BLaER1 (cell line): ENCODE measurements around the gene PCGF3.
"Not testable (repeated sequence)": the region's sequence is repeated elsewhere in the genome, so short reads cannot be mapped to it uniquely, and the experiment has no call there.

ENCODE experiments used
- H3K27ac ChIP-seq: shearing (Covaris generic); formaldehyde crosslinking; 2 replicates; pipeline ENCODE4 v1.8.1; 2022
- H3K27me3 ChIP-seq: shearing (Covaris generic); formaldehyde crosslinking; 2 replicates; pipeline ENCODE4 v1.8.1; 2022
- H3K36me3 ChIP-seq: shearing (Covaris generic); formaldehyde crosslinking; 2 replicates; pipeline ENCODE4 v1.8.1; 2022
- H3K4me1 ChIP-seq: shearing (Covaris generic); formaldehyde crosslinking; 2 replicates; pipeline ENCODE4 v1.8.1; 2022
- H3K4me2 ChIP-seq: shearing (Covaris generic); formaldehyde crosslinking; 2 replicates; pipeline ENCODE4 v1.8.1; 2022
- H3K4me3 ChIP-seq: shearing (Covaris generic); formaldehyde crosslinking; 2 replicates; pipeline ENCODE4 v1.8.1; 2022
- H3K9ac ChIP-seq: shearing (Covaris generic); formaldehyde crosslinking; 2 replicates; pipeline ENCODE4 v1.8.1; 2022
- H3K9me3 ChIP-seq: shearing (Covaris generic); formaldehyde crosslinking; 2 replicates; pipeline ENCODE4 v1.8.1; 2022
- H4K20me1 ChIP-seq: shearing (Covaris generic); formaldehyde crosslinking; 2 replicates; pipeline ENCODE4 v1.8.1; 2022
- Cebpa-rat ChIP-seq: shearing (Covaris generic); IDR thresholded peaks from 2 replicates; pipeline ENCODE4 v1.8.1; 2022

Gene PCGF3

GRCh38 chr4:703336-704197 lies 2.1 kb upstream of the PCGF3 start:
- Histone ChIP-seq H3K36me3 (peaks cover 7% of the 10 kb centered on the region), H3K27ac (no peak overlapping the region), H3K4me3 (no peak overlapping the region), H3K4me2 (no peak overlapping the region), H3K9ac (no peak overlapping the region), H3K4me1 (peaks cover 45% of the 10 kb centered on the region), H3K9me3 (no peaks in the 10 kb centered on the region), H3K27me3 (no peaks in the 10 kb centered on the region), H4K20me1 (peaks cover 21% of the 10 kb centered on the region)
- no peak for TF ChIP-seq Cebpa-rat

- Histone ChIP-seq H3K27ac (no peak overlapping the region), H3K4me1 (peaks cover 45% of the 10 kb centered on the region), H3K27me3 (no peaks in the 10 kb centered on the region), H3K36me3 (peaks cover 15% of the 10 kb centered on the region), H4K20me1 (peaks cover 28% of the 10 kb centered on the region), H3K9me3 (no peaks in the 10 kb centered on the region), H3K9ac (no peak overlapping the region), H3K4me2 (no peak overlapping the region), H3K4me3 (no peak overlapping the region)
- no peak for TF ChIP-seq Cebpa-rat
Measured at GRCh38 chr4:704198-704891, 1.3 kb upstream of the PCGF3 start.

- Histone ChIP-seq H3K4me3 (peak overlapping the region; percentile 51; the same call in 1 of the 2 replicates), H3K9me3 (peaks cover 1% of the 10 kb centered on the region; the same call in 1 of the 2 replicates), H3K27me3 (no peaks in the 10 kb centered on the region), H3K9ac (no peak overlapping the region), H3K36me3 (peaks cover 21% of the 10 kb centered on the region), H3K27ac (no peak overlapping the region), H3K4me2 (peak overlapping the region; percentile 71), H3K4me1 (peaks cover 41% of the 10 kb centered on the region), H4K20me1 (peaks cover 34% of the 10 kb centered on the region)
- no peak for TF ChIP-seq Cebpa-rat
Measured at GRCh38 chr4:704971-705277, 708 bp upstream of the PCGF3 start.

- Histone ChIP-seq H3K4me1 (peaks cover 34% of the 10 kb centered on the region), H3K4me2 (peak overlapping the region; percentile 91), H3K9me3 (peaks cover 12% of the 10 kb centered on the region), H4K20me1 (peaks cover 47% of the 10 kb centered on the region), H3K27ac (peak overlapping the region; percentile 100), H3K9ac (peak overlapping the region; percentile 100), H3K36me3 (peaks cover 33% of the 10 kb centered on the region), H3K4me3 (peak overlapping the region; percentile 95)
- not testable (repeated sequence) for H3K27me3 ChIP-seq
Measured at GRCh38 chr4:706083-706633, 526 bp downstream of the PCGF3 start.

- H3K27ac ChIP-seq: peak overlapping the region; percentile 100
- peaks cover 34% of the 10 kb centered on the region for H3K36me3 ChIP-seq
- H3K4me3 ChIP-seq: peak overlapping the region; percentile 95
- H3K4me2 ChIP-seq: peak overlapping the region; percentile 91
- H4K20me1 ChIP-seq: peaks cover 55% of the 10 kb centered on the region
- no peaks in the 10 kb centered on the region for H3K27me3 ChIP-seq
- H3K9ac ChIP-seq: peak overlapping the region; percentile 100
- H3K4me1 ChIP-seq: peaks cover 34% of the 10 kb centered on the region
- TF ChIP-seq Cebpa-rat: no peak
- peaks cover 12% of the 10 kb centered on the region for H3K9me3 ChIP-seq
Measured at GRCh38 chr4:706834-707598, 1.4 kb downstream of the PCGF3 start.

GRCh38 chr4:707929-708630 lies 2.4 kb downstream of the PCGF3 start:
- Histone ChIP-seq H4K20me1 (peaks cover 66% of the 10 kb centered on the region), H3K36me3 (peaks cover 39% of the 10 kb centered on the region), H3K27me3 (no peaks in the 10 kb centered on the region), H3K4me2 (peak overlapping the region; percentile 91), H3K27ac (no peak overlapping the region), H3K4me3 (peak overlapping the region; percentile 95), H3K4me1 (peaks cover 41% of the 10 kb centered on the region), H3K9me3 (peaks cover 12% of the 10 kb centered on the region), H3K9ac (peak overlapping the region; percentile 100; the same call in 1 of the 2 replicates)
- TF ChIP-seq Cebpa-rat: no peak

- peaks cover 44% of the 10 kb centered on the region for H3K4me1 ChIP-seq
- no peaks in the 10 kb centered on the region for H3K27me3 ChIP-seq
- H4K20me1 ChIP-seq: peaks cover 71% of the 10 kb centered on the region
- no peak for TF ChIP-seq Cebpa-rat
- peaks cover 12% of the 10 kb centered on the region for H3K9me3 ChIP-seq
- peaks cover 44% of the 10 kb centered on the region for H3K36me3 ChIP-seq
- peak overlapping the region; percentile 95; the same call in 1 of the 2 replicates for H3K4me3 ChIP-seq
- H3K4me2 ChIP-seq: peak overlapping the region; percentile 91
- H3K9ac ChIP-seq: no peak overlapping the region
- H3K27ac ChIP-seq: no peak overlapping the region
Measured at GRCh38 chr4:708631-708933, 3.0 kb downstream of the PCGF3 start.

- Histone ChIP-seq H3K4me2 (peak overlapping the region; percentile 91; the same call in 1 of the 2 replicates), H3K27ac (no peak overlapping the region)
Measured at GRCh38 chr4:709348-709747, 3.7 kb downstream of the PCGF3 start.

GRCh38 chr4:710116-710515 lies 4.5 kb downstream of the PCGF3 start:
- Histone ChIP-seq H3K9me3 (peaks cover 12% of the 10 kb centered on the region), H4K20me1 (peaks cover 86% of the 10 kb centered on the region), H3K4me1 (peaks cover 44% of the 10 kb centered on the region), H3K36me3 (peaks cover 59% of the 10 kb centered on the region), H3K4me2 (peak overlapping the region; percentile 91; the same call in 1 of the 2 replicates), H3K4me3 (no peak overlapping the region), H3K27me3 (no peaks in the 10 kb centered on the region), H3K27ac (no peak overlapping the region), H3K9ac (no peak overlapping the region)
- TF ChIP-seq Cebpa-rat: no peak

More at GRCh38 chr4:709348-709747, 3.7 kb downstream of the PCGF3 start:
- peaks cover 12% of the 10 kb centered on the region for H3K9me3 ChIP-seq
- peaks cover 44% of the 10 kb centered on the region for H3K4me1 ChIP-seq
- peaks cover 79% of the 10 kb centered on the region for H4K20me1 ChIP-seq
- H3K27me3 ChIP-seq: no peaks in the 10 kb centered on the region
- H3K36me3 ChIP-seq: peaks cover 51% of the 10 kb centered on the region
- no peak for TF ChIP-seq Cebpa-rat
- no peak overlapping the region for H3K4me3 ChIP-seq
- no peak overlapping the region for H3K9ac ChIP-seq
